ENCODE results near the gene ADPGK.
"Not testable (repeated sequence)": the region's sequence is repeated elsewhere in the genome, so short reads cannot be mapped to it uniquely, and the experiment has no call there.

Gene ADPGK

DNA sequence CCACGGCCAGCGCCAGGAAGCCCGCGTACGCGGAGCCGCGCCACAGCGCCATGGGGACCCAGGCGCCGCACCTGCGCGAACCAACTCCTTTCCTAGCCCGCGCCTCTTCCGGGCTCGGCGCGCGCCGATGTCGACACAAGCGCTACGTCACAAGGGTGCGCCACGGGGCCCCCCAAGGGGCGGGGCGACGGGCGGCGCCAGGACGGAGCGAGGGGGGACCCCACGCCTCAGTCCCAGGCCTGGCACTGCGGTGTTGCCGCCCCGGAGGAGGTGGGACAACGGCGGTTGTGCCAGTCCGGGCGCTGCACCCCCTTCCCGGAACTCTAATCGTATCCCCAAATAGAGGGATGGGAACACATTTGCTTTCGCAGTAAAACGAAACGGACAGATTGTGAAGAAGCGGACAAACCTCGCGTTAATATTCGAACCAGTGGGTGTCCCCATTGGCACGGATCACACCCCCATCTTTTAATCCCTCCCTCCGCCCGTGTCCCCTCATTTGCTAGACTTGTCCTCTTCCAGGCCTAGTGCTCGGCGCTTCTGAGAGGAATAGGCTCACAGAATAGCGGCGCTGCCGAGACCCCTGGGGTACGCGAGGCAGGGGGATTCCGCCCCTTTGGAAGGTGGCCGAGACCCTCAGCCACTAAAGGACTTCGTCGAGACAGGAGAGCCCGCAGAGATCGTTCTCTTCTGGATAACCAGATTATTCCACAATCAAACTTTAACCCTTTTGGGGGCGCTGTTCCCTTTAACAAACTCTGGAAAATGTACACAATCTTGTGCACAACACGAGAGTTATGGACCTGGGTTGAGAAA is at the start of gene ADPGK:
ADPGK (minus strand) TSS at position 119 of the 816 bp plus-strand sequence; CDS start at position 52, 67 bp downstream.
- peak; percentile 91 for DNase-seq

DNA sequence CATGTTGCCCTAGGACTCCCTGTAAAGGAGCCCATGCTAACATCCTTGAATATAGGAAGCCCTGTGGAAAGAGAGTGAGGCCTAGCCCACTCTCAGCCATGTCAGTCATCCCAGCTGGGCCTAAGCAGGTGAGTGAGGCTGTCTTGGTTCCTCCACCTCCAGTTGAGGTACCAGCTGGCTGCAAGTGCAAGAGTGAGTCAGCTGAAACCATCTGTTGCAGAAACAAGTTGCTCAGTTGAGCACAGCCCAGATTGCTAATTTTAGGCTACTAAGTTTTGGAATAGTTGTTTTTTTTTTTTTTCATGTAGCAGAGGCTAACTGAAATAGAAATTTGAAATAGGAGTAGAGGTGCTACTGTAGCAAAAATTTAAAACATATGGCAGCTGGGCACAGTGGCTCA is 43.7 kb upstream of the ADPGK start:
- DNase-seq, result peak; percentile 89

DNA sequence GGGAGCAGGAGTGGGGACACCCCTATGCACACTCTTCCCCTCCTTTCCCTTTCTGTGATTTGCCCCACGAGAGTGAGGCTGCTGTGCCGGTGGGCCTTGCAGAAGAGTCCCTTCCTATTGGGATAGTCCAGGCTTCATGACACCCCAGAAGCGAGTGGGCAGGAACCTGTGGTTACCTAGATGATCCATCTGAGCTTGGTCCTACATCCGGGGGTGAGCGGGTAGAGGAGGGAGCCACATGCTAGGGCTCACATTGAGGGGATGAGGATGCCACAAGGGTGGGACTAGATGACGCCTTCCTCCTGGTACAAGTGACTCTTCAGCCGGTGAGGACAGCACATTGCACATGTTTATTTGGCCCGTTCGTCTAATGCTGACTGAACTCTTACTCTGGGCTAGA is 43.1 kb upstream of the ADPGK start:
- no peak for DNase-seq

DNA sequence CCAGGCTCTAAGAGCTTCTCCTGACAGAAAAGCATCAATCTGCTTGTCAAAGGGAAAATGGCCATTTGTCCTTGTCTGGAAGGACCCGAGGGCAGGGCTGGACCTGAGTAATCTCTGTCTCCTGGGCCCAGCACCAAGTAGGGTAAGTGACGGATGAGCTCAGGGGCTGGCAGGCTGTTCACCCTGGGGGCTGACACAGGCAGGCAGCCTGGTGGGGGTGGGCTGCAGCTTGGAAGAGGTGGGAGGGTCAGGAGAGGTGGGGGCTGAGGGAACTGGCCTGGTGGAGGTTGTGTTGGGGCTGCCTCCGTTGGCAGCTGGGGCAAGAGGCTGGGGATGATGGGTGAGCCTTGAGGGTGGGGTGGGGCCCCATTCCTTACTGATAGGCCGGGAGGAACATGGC is 42.3 kb upstream of the ADPGK start:
- DNase-seq, result no peak

DNA sequence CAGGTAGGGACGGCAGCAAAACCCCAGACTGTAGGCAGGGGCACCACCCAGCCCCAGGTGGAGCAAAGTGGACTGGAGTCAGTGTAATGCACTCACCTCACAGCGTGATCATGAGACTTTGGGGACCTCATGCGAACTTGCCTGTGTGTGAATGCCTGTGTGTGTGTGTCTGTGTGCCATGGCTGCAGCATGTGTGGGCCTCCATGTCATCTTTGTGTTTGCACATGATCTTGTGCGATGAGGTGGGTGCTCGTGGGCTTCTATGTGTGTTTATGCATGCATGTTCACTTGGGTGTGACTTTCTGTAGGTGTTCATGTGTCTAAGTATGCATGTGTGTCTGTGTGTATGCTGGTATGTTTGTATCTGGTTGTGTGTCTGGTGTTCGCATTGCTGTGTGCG is 41.2 kb upstream of the ADPGK start:
- DNase-seq, result no peak

DNA sequence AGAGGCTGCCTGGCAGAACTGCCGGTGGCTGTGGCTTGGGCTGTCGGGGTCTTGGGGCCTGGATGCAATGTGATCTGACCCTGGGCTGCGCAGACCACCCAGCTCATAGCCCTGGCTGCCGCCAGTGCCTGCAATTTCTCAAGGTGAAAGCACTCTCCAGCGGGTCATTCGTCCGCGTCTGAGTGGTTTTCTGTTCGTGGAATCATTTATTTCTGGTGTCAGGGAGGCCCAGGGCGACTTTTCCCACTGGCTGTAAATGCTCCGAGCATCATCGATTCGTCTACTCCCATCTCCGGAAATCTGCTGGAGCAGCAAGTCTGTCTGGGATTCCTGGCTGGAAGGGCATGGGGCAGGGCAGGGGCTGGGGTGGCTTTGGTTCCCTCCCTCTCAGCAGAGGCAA is 40.6 kb upstream of the ADPGK start:
- no peak for DNase-seq

DNA sequence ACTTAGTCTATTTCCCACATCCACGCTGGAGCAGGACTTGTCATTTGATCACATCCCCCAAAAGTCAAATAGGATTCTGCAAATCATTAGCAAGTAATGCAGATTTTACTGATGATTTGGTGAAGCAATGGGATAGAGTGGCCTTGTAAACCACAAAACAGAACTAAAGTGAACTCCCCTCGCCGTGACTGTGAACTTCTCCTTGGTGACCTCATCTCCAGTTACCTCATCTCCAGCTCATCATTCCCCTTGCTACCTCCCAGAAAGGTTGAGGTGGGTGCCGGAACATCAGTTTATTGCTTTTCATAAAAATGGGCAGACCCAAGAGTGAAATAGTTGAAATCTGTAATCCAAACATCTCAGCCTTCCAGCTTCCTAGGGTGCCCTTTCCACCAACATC is 36.7 kb upstream of the ADPGK start:
- no peak for DNase-seq

DNA sequence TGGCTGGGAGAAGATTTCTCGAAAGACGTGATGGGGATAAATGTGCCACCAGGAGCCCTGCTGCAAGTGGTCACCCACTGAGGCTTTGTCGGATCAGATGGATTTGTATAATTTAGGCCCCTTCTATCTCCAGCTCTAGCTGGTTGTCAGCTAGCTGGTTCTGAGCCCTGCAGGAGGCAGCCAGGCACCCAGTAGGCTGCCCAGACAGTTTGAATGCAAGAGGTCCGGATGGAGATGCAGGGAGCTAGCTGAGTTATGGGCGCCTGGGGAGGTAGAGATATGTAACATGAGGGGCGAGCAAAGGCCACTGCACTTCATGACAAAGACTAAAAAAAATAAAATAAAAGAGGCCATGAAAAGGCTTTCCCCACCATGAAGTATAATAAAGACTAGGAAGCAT is 35.1 kb upstream of the ADPGK start:
- DNase-seq, result no peak

DNA sequence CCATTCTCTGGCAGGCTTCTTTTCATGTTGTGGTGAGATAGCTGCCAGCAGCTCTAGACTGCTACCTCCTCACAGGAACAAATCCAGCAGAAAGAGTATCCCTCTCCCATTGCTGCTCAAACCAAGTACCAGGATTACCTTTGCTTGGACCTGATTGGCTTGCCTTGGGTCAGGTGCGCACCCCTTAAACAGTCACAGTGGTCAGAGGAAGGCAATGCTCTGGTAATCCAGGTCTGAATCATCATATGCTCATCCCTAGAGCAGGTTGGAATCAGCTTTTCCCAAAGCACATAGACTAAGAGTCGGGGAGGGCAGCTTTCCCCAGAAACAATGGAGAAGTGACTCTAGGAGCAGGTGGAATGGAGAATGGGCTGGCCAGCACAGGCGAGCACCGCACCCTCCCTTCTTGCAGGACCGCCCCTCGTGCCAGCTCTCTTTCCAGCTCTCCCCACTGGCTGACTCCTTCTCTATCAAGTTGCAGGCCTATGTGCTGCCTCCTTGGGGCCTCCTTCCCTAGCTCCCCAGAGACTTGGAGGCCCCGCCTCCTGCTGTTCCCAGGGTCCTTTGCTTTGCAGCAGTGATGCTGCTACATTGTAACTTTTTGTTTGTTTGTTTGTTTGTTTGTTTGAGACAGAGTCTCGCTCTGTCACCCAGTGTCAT is 29.9 kb upstream of the ADPGK start:
- no peak for DNase-seq

DNA sequence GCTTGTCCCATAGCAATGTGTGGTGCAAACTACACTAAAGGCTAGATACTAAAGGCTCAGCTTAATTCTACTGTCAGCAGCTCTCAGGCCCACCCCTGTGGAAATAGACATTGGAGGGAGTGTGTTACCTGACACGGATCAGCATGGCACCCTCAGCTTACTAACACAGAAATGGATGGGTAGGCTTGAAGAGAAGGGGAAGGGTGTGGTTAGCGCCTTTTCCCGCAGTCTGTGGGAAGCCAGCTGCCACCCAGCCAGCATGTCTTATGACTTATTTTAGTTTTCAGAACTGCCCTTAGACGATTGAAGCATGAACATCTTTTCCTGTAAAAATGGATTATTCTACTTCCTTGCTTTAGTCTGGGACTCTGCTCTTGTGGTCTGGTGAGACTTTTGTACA is 25.8 kb upstream of the ADPGK start:
- no peak for DNase-seq

DNA sequence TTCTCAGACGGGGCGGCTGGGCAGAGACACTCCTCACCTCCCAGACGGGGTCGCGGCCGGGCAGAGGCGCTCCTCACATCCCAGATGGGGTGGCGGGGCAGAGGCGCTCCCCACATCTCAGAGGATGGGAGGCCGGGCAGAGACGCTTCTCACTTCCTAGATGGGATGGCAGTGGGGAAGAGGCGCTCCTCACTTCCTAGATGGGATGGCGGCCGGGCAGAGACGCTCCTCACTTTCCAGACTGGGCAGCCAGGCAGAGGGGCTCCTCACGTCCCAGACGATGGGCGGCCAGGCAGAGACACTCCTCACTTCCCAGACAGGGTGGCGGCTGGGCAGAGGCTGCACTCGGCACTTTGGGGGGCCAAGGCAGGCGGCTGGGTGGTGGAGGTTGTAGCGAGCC is 23.8 kb upstream of the ADPGK start:
- DNase-seq, result not testable (repeated sequence)

DNA sequence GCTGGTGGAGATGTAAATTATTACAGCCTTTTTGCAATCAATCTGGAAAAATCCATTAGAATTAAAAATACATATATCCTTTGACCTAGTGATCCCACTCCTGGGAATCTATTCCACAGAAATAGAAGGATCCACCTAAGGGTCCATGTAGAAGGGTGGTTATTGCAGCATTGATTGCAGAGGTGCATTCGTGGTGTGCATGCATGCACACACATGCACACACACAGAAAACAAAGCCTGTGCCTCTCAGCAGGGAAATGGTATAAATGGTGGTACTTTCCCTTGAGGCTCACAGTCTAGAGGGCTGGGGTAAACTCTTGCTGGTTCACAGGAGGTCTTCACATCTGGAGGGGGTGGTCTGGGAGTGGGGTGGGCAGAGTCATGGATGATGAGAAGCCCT is 19.4 kb upstream of the ADPGK start:
- DNase-seq, result no peak

DNA sequence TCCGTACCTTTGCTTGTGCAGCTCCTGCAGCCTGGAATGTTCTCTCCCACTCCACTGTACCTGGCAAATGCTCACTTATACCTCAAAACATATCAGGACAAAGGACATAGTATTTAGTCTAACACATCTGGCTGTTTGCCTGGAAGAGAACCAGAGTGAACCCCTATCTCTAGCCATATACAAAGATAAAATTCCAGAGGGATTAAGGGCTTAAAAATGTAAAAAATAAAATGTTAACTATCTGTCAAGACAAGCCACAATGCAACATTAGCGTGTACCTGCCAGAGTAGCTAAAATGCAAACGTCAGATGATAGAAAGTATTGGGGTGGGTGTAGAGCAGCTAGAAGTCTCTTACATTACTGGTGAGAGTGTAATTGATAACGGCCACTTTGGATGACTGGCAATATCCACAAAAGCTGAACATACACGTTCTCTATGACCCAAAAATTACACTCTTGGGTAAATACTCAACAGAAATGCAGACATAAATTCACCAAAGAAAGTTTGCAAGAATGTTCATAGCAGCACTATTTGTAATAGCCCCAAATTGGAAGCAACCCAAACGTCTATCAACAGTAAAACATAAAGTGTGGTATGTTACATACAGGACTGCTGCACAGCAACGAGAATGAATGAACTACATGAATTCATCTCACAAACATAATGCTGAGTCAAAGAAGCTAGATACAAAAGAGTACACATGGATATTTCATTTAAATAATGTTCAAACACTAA is 18.2 kb upstream of the ADPGK start:
- no peak for DNase-seq

DNA sequence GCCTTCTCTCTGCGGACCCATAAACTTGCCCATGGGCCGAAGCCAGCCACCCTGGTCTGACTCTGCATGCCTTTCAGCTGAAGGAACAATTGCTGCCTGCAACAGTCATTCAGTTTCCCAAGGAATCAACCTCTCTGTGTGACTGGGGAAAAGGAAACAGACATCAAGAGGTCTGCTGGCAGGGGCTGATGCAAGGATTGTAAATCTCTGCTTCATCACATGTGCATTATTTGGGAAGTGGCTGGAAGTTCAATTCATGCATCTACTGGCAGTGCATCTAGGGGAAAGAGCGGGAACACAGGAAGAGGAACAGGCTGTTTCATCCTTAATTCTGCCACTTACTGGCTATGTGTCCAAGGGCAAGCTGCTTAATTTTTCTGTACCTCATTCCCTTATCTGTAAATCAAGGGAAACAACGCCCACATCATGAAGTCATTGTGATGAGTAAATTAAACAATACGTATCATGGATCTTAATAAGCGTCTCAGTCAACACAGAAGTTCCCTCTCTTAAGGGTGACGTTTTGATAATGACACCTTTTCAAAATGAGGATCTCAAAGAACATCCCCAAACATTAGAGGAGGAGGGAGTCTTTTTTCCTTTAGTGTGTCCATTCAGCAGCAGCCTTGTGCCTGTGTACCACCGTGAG is 17.4 kb upstream of the ADPGK start:
- no peak for DNase-seq

DNA sequence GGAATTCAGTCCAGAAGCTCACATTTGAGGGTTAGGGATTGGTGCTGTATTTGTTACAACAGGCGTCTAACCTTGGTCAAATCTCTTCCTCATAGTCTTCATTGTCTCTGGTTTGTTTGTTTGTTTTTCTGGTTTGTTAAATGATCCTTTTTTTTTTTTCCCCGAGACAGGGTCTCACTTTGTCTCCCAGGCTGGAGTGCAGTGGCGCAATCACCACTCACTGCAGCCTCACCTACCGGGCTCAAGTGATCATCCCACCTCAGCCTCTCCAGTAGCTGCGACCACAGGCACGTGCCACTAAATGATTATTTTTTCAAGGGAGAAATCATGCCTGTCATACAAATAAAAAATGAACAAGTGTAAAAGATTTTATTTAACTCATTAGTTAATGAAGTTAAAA is 14.3 kb upstream of the ADPGK start:
- no peak for DNase-seq

DNA sequence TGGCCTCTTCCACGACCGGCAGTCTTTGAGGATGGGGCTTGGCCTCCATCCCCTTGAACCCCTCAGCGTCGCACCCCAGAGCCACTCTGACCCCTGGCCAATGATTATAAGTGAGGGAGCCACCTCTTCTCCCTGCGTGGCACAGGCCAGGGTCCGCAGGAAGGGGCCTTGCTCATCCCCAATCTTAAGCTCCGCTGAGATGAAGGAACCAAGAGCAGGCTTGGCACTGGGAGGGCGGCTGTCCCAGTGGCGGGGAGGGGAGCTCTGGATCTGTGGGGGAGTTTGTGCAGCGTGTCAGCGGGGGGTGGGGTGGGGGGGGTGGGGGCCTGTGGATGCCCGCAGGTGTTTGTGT is 13.8 kb upstream of the ADPGK start:
- no peak for DNase-seq

DNA sequence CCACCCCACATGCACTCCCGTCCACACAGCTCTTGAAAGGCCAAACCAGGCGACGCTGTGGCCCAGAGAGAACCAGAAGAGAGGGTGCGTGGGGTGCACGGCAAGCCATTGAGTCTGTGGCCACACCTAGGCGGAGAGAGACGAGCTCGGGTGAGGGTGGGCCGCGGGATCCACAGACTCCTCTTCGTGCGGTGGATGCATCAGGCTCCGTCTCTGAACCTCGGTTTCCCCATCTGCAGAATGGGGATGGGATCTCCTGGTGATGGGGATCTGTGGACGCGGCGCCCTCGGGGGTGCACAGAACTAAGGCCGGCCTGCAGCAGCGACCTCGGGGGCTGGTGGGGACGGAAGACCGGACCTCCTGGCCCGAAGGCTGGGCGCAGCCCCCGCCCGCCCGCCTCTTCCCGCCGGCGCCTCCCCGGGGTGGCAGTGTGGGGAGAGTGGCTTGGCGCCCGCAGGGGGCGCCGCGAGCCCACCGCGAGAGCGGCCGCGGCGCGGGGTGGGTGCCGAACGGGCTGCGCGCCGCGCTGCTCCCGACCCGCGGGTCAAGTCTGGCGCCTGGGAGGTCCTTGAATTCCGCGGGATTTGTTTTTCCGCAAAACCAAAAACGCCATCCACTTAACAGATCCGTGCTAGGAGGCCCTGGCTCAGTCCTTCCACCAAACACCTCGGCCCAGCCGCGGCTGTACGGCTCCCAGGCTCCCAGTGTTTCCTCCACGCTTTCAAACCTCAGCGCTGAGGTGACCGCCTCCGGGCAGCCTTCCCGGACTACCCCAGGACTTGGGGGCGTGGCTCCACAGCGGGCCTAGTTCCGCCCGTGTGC is 13.2 kb upstream of the ADPGK start:
- peak; percentile 70 for DNase-seq

DNA sequence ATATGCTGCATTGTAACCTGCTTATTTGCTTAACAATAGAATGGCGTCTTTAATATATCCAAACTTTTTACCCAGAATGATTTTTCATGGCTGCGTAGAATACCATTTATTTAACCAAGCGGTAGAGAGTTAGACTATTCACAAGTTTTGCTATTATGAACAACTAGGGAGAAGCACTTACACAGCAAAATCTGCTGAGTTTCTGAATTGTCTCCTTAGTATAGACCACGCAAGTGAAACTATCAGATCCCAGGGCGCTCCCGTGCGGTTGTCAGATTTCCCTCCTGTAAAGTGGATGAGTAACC is 12.6 kb upstream of the ADPGK start:
- no peak for DNase-seq

DNA sequence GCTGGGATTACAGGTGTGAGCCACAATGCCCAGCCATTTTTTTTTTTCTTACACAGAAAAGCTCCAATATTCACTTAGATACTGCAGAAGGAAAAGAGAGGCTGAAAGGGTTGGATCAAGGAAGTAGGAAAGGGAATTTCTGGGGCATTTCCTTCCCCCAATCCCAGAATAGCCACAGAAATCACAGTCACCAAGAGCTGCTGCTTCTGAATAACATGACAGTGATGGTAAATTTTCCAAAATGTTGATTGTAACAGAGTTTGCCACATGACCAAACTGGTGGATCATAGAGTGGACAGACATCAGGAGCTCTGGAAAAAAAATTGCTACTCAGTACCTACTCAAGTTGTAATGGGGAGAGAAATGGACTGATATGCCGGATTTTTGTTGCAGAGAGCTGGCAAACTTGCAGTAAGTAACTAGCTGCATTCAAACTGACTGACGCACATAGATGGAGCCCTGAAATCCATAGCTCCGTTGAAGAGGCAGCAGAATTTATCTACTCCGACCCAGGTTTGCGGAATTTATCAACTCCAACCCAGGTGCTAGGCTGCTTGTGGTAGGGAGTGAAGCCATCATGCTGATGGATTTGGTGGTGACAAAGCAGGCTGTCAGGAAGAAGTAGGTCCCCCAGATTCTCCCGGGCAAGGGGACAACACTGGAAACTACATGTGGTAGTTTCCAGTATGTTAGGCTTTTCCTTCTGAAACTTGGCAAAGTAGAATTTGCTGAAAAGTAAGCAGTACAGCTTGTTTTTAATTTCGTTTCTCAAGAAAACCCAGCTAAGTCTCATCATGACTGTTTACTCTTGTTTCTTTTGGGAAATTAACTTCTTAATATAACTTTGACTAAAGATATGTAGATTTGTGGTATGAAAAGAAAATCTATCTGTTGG is 10.5 kb upstream of the ADPGK start:
- DNase-seq, result no peak

DNA sequence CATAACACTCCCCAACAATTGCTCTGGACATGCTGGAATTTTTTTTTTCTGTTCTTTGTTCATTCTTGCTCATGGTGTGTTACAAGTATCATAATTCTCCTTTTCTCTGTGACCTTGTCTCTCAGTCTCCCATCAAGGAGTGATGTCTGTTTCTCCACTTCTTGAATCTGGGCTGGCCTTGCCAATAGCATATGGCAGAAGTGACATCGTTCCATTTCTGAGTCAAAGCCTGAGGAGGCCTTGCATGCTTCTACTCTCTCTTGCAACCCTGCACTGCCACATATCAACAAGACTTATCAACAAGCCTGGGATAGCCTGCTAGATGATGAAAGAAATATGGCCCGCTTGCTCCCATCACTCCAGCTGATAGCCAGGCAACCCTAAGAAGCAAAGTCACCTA is 8.9 kb upstream of the ADPGK start:
- no peak for DNase-seq

DNA sequence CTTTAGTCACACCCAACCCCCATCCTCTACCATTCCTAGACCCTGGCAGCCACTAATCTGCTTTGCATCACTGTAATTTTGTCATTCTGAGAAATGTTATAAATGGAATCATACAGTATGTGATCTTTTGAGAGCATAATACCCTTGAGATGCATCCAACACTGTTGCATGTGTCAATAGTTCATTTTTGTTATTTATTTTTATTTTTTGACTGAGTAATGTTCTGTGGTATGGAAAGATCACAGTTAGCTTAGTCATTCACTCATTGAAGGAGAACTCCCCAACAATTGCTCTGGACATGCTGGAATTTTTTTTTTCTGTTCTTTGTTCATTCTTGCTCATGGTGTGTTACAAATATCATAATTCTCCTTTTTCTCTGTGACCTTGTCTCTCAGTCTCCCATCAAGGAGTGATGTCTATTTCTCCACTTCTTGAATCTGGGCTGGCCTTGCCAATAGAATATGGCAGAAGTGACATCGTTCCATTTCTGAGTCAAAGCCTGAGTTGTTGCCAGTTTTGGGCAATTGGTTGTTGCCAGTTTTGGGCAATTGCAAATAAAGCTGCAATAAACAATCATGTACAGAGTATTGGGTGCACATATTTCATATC is 6.8 kb upstream of the ADPGK start:
- DNase-seq, result no peak
